GM12878 (cell line): ENCODE results near the gene BORCS8. TPM values are rescaled to one million over a fixed set of nuclear protein-coding genes. Genes with fewer than 3 reads are reported as not detected.

ENCODE experiments used
- BACH1 ChIP-seq: fragments of 450-650 bp; IDR thresholded peaks from 2 replicates; pipeline ENCODE4 v1.6.1; 2017; ENCODE audit warnings: mild to moderate bottlenecking, borderline replicate concordance
- BHLHE40 ChIP-seq, 2 experiments: fragments of 450-650 bp in 1 of 2; IDR thresholded peaks; 2 replicates each; pipeline ENCODE4 v1.6.1; 2011 to 2017; ENCODE audit warnings: low read depth in 2 of 2, borderline replicate concordance in 1 of 2, improper control_type of control experiment in 1 of 2, low read length in 1 of 2, mild to moderate bottlenecking in 1 of 2
- CEBPZ ChIP-seq: fragments of 150-350 bp; IDR thresholded peaks from 2 replicates; pipeline ENCODE4 v1.6.1; 2016; ENCODE audit warnings: low read depth, low read length
- CTCF ChIP-seq, 3 experiments: IDR thresholded peaks in 2 of 3; conservative IDR thresholded peaks in 1 of 3; 2 replicates each; pipeline ENCODE4 v1.5.1; 2011; ENCODE audit warnings: low read depth in 3 of 3, low read length in 3 of 3, mild to moderate bottlenecking in 3 of 3, control low read depth in 2 of 3, moderate library complexity in 2 of 3, inconsistent platforms in 1 of 3, mixed read lengths in 1 of 3; ENCODE audit not compliant: control insufficient read depth in 2 of 3, insufficient read depth in 1 of 3; ENCODE audit errors: extremely low read depth in 1 of 3
- E4F1 ChIP-seq: fragments of 450-650 bp; IDR thresholded peaks from 2 replicates; pipeline ENCODE4 v1.6.1; 2018; ENCODE audit warnings: borderline replicate concordance, mild to moderate bottlenecking; ENCODE audit not compliant: partially characterized antibody
- GATAD2B ChIP-seq: fragments of 450-650 bp; conservative IDR thresholded peaks from 2 replicates; pipeline ENCODE4 v1.6.1; 2017; ENCODE audit warnings: low read depth, mild to moderate bottlenecking, moderate library complexity
- HDGF ChIP-seq: fragments of 450-650 bp; IDR thresholded peaks from 2 replicates; pipeline ENCODE4 v1.6.1; 2016; ENCODE audit warnings: antibody characterized with exemption
- LARP7 ChIP-seq: fragments of 450-650 bp; IDR thresholded peaks from 2 replicates; pipeline ENCODE4 v1.6.1; 2017; ENCODE audit warnings: mild to moderate bottlenecking
- MAX ChIP-seq: IDR thresholded peaks from 2 replicates; pipeline ENCODE4 v1.6.1; 2012; ENCODE audit warnings: low read depth, low read length, improper control_type of control experiment
- NBN ChIP-seq: fragments of 450-650 bp; IDR thresholded peaks from 2 replicates; pipeline ENCODE4 v1.6.1; 2016
- PAX8 ChIP-seq: fragments of 450-650 bp; IDR thresholded peaks from 2 replicates; pipeline ENCODE4 v1.6.1; 2017; ENCODE audit warnings: mild to moderate bottlenecking, moderate library complexity
- POLR2A ChIP-seq: IDR thresholded peaks from 2 replicates; pipeline ENCODE4 v1.6.1; 2011; ENCODE audit warnings: low read depth, mild to moderate bottlenecking, low read length
- RELA ChIP-seq: fragments of 450-650 bp; IDR thresholded peaks from 2 replicates; pipeline ENCODE4 v1.8.0; 2014; ENCODE audit warnings: borderline replicate concordance; ENCODE audit not compliant: partially characterized antibody
- SKIL ChIP-seq: fragments of 450-650 bp; IDR thresholded peaks from 2 replicates; pipeline ENCODE4 v1.6.1; 2017; ENCODE audit warnings: mild to moderate bottlenecking, low read depth, inconsistent platforms; ENCODE audit not compliant: poor library complexity, severe bottlenecking
- SMARCA5 ChIP-seq: fragments of 450-650 bp; IDR thresholded peaks from 2 replicates; pipeline ENCODE4 v1.6.1; 2017; ENCODE audit warnings: mild to moderate bottlenecking
- SP1 ChIP-seq: IDR thresholded peaks from one replicate; pipeline ENCODE4 v1.6.1; 2011; ENCODE audit warnings: low read depth, low read length
- TCF12 ChIP-seq: IDR thresholded peaks from 2 replicates; pipeline ENCODE4 v1.6.1; 2011; ENCODE audit warnings: low read depth, mild to moderate bottlenecking, low read length
- WRNIP1 ChIP-seq: IDR thresholded peaks from 2 replicates; pipeline ENCODE4 v1.6.1; 2011; ENCODE audit warnings: low read depth, low read length, improper control_type of control experiment, borderline replicate concordance
- ZZZ3 ChIP-seq: IDR thresholded peaks from 2 replicates; pipeline ENCODE4 v1.6.1; 2011; ENCODE audit warnings: low read depth; ENCODE audit not compliant: control insufficient read depth, insufficient read length
- polyA plus RNA-seq, 11 experiments: library from polyadenylated mRNA; depleted of rRNA in 4 of 11; unstranded in 6 of 11; stranded (reverse) in 5 of 11; fragments of >200 nt; fragmentation: Nextera tagmentation in 4 of 11; fragmentation: Illumina TruSeq in 1 of 11; extraction: Ambion mirVana in 4 of 11; extraction: Trizol in 1 of 11; gene quantifications; 1 replicate in 1 of 11; 2 replicates in 10 of 11; pipeline versions ENCODE4 v1.2.1 to v1.2.3, GENCODE V29; 2011 to 2016; ENCODE audit warnings: inconsistent platforms in 2 of 11, missing spikeins in 2 of 11, low read depth in 1 of 11
- total RNA-seq, 4 experiments: library from RNA; depleted of rRNA in 3 of 4; stranded (reverse); fragments of >200 nt in 3 of 4; fragmentation: Illumina TruSeq in 1 of 4; extraction: Trizol in 1 of 4; gene quantifications; 2 replicates each; pipeline versions ENCODE4 v1.2.1 to v1.2.3, GENCODE V29; 2013 to 2021

BORCS8 gene
- total and polyA plus RNA-seq, 10 of the 15 experiments (the other 5 are each of a cell fraction or from before 2014, with no cell fraction given) = 3.7 to 40.3 (median 23.4) TPM

- TF ChIP-seq CEBPZ (no peak), E4F1 (peak; percentile 30), SKIL (no peak), RELA (peak; percentile 9), CTCF (IDR thresholded peaks at IDR 0.05 in 2 of 3, conservative IDR thresholded peaks at IDR 0.05 in 1 of 3; ENCODE audit: control insufficient read depth in 2 of 3, extremely low read depth in 1 of 3, insufficient read depth in 1 of 3, low read depth in 3 of 3, low read length in 3 of 3) (peak; percentile 89 to 98 (median 94)), POLR2A (peak; percentile 36; the same call in 1 of the 2 replicates), BACH1 (no peak), SMARCA5 (peak; percentile 67; the same call in 1 of the 2 replicates), MAX (no peak), SP1 (no peak), WRNIP1 (no peak), HDGF (peak; percentile 90), BHLHE40 (IDR thresholded peaks at IDR 0.05; ENCODE audit: borderline replicate concordance in 1 of 2, low read depth in 2 of 2, low read length in 1 of 2) (peak in 1 of 2 experiments; percentile 10; a peak in 1 of 4 replicates), PAX8 (no peak), TCF12 (no peak), GATAD2B (peak; percentile 32; the same call in 1 of the 2 replicates), ZZZ3 (no peak), LARP7 (peak; percentile 56; the same call in 1 of the 2 replicates), NBN (peak; percentile 47; the same call in 1 of the 2 replicates)
These were observed 46.0 kb downstream of the BORCS8 start (continued) for GRCh38 chr19:19145684-19146608.
